Fibroblast of skin of abdomen (primary cell): ENCODE measurements around the gene PARVG. TPM values are rescaled to one million over a fixed set of nuclear protein-coding genes. Genes with fewer than 3 reads are reported as not detected.

Experiments used
- DNase-seq: peaks from one replicate; pipeline ENCODE4 v3.0.0-alpha.2; 2013
- polyA plus RNA-seq, 2 experiments: library from polyadenylated mRNA; unstranded; fragments of 120-200 nt; gene quantifications; one replicate each; pipeline ENCODE4 v1.2.1, GENCODE V29; 2013; ENCODE audit not compliant: insufficient read length in 2 of 2

The PARVG gene, protein sequence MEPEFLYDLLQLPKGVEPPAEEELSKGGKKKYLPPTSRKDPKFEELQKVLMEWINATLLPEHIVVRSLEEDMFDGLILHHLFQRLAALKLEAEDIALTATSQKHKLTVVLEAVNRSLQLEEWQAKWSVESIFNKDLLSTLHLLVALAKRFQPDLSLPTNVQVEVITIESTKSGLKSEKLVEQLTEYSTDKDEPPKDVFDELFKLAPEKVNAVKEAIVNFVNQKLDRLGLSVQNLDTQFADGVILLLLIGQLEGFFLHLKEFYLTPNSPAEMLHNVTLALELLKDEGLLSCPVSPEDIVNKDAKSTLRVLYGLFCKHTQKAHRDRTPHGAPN
- polyA plus RNA-seq (2013, experiment 1 of 2; ENCODE audit: insufficient read length): 0.15 TPM
- polyA plus RNA-seq (2013, experiment 2 of 2; ENCODE audit: insufficient read length): not detected

DNA sequence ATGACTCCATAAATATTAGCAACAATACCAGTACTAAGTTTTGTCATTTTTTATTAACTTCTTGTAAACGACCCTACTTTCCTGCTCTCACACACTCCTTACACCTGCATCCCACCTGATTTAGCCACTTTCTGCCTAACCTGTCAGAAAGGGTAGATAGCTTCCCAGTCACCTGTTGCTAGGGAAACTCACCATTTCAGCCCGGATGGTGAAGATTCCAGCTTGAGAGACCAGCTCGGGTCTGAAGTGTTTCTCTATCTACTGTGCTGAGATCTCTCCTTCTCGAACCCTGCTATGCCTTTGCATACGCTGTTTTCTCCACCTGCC is at the start of gene PARVG:
Gene PARVG, plus strand, starts transcription at position 220 of the 327 bp plus-strand sequence. CDS start 2,405 bp downstream, outside the sequence.
- DNase-seq: no peak

DNA sequence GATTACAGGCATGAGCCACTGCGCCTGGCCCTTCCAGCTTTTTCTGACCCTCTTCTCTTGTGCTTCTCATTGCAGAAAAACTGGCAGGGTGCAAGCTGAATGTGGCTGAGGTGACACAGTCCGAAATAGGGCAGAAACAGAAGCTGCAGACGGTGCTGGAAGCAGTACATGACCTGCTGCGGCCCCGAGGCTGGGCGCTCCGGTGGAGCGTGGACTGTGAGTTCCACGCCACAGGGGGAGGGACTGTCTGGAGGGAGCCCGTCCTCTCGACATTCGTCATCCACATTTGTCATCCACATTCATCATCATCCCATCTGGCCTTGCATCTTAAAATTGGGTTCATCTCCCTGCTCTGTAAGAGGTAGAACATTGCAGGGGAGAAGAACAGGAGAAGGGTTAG is 49.3 kb upstream of the PARVG start:
- DNase-seq: no peak

DNA sequence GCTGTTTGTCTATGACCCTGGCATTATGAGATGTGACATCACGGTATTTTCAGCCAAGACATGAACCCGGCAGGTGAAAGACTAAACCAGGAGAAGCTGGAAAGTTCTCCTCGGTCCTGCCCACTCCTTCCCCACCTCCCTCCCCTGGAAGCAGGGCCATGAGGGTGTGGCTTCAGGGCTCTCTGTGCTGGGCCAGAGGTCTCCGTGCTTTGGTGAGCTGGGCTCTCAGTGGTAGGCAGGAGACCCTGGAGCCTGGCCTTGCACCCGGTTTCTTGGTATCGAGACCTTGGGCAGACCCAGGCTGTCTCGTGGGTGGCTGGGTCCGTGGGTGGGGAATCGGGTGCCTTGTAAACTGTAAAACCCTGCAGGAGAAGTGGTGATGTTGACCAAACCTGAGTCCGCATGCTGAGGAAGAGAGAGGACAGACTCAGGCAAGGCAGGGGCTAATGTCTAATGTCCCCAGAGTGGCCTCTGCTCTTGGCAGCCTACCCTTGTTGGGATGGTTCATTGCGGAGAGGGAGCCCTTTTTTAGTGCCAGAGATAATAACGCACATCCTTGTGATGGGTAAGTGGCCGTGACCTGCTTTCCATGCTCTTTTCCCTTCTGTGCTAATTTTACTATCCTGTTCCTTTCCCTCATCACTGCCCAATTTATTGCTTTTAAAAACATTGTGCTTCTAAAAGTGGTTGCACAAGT is 48.6 kb upstream of the PARVG start:
- no peak for DNase-seq

DNA sequence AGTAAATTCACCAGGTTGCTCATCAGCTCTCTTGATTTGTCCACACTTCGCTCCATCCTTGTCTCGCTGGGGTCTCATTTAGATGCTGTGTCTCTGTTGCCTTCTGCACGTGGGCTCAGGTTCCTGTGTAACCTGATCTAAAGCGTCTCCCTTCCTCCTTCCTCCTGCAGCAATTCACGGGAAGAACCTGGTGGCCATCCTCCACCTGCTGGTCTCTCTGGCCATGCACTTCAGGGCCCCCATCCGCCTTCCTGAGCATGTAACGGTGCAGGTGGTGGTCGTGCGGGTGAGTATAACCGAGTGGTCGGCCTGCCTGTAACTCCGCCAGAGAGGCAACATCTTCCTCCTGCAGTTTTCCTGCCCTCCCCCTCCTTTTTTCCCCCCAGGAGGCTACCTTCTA is 48.0 kb upstream of the PARVG start:
- DNase-seq: no peak

DNA sequence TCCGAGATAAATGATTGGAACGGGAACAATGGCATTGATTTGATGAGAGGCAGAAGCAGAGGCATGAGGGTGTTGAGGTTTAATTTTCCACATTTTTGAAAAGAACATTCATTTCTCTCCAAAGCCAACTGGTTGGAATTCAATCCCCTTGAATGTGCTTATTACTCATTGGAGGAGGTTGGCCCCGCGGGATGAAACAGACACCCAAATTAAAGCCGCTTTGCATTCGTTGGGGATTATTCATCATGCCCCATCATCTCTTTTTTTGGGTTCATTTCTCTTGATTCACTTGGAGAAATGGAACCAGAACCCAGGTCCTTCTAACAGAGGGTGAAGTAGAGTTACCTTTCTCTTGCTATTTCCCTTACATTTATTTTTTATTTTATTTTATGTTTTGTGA is 47.6 kb upstream of the PARVG start:
- peak; percentile 28 for DNase-seq

DNA sequence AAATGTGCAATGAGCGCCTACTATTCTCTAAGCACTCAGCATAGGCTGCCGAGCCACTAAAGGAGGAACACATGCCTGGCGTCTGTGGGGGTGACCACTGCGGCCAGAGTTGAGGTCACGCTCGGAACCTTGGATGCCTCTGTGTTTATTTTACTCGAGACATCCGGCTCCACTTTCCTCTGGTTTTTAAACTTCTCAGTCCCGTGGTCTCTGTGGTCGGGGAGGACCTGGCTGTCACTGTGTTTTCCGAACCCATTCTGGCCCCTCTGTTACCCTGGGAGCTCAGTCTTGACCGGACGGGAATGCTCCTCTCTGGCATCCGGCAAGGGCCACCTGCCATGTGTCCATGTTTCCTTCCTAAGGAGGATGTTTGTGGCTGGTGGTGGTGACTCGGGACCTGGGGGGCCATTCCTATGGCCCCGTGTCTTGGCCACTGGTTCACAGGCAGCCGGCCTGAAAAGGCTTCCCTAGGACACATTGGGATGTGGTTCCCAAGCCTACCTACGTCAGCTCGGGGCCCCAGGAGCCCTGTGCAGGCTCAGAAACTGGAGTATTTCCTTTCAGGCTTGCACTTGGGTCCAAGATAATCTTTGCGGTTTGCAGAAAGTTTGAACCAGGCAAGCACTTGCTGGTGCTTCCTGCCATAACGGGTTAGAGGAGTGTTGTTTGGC is 46.7 kb upstream of the PARVG start:
- DNase-seq: no peak

DNA sequence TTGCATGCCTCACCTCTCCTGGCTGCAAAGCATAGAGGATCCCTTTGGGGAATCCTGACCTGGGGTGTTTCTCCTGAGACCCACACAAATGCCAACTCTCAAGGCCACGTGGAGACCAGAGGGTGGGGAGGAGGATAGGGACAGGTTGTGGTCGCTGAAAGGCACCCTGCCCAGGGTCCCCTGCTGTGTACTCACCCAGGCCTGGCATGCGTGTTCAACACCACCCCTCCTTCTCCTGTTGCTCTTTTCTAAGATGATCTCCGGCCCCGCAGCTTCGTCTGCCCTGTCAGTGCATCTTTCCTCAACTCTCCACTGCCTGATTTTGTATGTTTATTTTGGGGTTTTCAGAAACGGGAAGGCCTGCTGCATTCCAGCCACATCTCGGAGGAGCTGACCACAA is 44.6 kb upstream of the PARVG start:
- no peak for DNase-seq

DNA sequence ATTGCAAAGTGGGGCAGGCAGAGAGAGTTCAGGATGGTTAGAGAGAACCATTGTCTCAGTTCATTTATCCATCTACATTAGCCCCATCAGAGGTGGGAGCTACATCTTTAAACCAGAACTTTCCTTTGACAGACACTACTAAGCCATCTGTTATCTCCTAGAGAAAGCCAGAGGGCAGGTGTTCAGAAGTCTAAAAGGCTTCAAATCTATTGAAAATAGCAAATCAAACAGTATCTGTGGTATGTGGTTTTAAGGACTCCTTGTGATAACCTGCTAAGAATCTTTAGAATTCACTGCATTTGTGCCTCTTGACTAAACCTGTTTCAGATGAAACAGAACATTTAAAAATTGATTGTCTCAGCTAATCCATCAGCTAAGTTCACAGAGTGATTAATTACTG is 43.9 kb upstream of the PARVG start:
- DNase-seq: no peak

DNA sequence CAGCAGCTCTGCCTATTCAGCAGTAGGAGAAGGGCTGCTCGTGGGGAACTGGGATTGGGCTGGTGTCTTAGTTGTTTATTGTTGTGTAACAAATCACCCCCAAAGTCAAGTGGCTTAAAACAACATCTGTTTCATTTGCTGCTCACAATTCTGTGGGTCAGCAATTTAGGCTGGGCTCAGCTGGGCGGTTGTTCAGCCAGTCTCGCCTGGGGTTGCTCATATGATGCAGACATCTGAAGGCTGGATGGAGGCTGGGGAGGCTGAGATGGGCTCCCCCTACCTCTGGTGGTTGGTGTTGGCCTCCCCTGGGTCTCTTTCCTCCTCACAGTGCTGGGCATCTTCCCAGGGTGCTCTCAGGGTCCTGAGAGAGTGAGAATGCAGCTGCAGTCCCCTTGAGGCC is 43.3 kb upstream of the PARVG start:
- no peak for DNase-seq

DNA sequence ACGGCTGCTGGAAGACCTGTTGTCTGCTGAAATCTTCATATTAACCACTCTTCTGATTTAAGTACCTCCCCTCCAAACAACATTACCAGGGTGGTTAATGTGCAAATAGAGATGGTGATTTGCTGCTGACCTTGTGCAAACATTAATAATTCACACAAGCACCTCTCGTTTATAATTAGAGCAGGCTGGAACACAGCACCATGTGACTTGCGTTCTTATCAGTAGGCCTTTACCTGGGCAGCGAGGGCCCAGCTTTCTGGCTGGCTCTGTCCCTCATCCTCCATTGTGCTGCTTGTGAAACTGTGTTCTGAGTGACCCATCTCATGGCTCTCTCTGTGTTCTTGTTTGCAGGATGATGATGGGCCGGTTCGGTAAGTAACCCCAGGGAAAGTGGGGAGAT is 41.0 kb upstream of the PARVG start:
- DNase-seq: no peak

DNA sequence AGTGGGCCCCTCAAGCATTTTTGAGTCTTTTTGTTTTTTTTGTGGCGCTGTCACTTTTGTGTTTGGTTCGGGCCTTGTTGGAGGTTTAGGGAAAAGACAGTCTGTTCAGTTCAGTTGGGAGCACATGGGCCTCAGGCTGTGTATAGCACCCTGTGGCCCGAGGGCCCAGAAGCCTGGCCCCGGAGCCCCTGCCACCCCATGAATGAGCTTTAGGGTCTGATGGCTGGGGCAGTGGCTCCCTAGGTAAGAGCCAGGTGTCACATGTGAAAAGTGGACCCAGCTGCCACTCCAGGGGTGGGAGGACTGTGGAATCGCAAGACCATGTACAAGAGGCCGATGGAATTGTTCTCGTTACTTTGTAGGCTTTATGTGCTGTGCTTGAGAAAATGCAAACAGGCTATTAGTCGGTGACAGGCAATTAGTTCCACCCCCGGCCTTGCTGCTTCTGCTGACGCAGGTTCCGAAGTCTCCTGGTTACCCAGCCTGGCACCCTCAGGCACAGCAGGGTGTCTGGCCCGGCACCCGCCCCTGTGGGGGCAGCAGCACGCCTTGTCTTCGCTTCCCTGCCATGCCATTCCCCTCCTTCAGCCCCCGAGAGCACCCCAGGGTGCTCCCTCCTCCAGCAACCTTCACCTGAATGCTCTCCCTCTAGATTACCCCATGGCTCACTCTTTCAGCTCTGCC is 38.2 kb upstream of the PARVG start:
- no peak for DNase-seq

DNA sequence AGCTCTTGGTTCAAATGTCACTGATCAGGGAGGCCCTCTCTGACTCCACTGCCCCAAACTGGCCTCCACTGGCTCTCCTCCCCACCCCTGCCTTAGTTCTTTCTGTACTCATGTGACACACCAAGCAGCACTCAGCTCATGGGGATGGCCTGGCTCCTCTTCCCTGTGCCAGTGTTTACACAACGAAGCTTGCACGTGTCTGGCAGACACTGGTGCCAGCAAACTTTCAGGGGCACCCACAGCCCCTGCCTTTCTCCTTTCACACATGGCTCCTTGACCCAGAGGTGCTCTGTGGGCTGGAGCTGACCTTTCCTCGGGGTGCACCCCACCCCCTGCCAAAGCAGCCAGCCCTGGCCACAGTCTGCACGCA is 37.6 kb upstream of the PARVG start:
- no peak for DNase-seq

DNA sequence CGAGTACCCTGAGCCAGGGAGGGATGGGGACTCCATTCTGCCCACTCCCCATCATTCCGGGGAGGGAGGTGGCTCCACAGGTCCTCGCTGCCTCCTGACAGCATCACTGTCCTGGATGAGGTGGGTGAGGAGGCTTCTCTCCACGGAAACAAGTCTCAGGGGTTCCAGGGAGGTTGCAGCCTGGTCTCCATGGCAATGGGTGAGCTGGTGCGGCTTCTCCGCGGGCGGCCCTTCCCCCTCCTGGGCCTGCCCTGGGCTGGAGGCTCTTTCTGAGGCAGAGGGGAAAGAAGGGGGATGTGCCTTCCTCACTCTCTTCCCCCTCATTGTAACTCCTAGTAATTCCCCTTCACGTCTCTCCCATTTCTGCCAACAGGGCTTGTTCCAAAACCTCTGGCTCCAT is 37.1 kb upstream of the PARVG start:
- DNase-seq: no peak

DNA sequence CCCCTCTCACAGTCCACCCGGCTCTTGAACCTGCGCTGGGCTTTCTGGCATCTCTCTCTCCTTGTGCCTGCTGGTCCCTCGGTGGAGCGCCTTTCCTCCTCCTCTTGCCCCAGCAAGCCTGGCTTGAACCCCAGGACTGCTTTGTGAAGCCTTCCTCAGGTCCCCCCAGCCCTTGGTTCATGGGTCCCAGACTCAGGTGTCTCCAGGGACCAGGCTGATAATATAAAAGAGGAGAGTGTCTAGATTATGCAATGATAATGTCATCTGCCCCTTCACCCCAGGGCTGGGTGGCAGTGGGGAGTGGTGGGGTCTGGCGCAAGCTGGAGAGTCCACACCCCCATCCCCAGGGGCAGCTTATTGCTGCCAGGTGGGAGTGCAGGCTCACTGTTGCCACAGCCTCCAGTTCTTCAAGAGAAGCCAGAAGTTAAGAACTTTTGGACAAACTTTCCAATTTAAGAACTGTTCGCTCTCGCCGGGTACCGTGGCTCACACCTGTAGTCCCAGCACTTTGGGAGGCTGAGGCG is 36.6 kb upstream of the PARVG start:
- DNase-seq: no peak

DNA sequence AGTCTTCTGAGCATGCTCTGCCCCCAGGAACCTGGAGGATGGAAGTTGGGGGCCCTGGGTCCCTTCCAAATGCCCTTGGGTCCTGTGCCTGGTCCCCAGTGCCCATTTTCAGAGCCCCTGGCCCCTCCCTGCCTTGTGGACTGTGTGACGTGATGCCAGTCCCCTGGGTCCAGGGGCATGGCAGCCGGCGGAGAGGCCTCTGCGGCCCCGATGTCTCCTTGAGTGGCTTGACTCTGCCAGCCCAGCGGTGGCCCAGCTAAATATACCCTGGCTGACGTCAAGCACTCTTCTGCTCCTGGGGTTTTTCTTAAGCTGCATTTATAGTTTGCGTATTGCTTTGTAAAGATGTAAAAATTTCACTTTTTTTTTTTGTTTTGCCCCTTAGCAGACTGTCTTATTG is 35.2 kb upstream of the PARVG start:
- DNase-seq: no peak

DNA sequence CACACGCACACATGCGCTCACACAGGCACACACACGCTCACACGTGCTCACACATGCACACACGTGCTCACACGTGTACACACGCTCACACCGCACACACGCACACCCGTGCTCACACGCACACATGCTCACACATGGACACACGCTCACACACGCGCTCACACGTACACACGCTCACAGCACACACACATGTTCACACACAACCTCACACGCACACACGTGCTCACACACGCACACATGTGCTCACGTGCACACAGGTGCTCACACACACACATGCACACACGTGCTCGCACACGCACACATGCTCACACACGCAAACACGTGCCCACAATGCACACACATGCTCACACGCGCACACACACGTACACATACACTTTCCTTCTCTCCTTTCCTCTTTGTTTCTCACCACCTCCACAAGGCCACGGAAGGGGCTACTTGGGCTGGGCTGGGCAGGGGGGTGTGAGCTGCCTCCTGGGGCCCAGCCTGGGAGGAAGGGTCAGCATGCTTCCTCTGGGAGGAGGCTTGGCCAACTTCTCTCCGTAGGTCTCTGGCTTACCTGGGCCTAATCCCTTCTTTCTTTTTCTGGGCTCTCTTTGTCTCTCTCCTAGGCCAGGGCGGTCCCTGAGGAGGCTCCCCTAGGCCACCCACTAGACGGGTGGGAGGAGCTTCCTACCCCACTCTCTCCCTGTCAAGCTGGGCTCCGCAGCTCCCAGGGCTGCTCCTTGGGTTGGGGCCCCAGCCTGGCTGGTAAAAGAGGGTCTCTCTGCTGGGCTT is 34.5 kb upstream of the PARVG start:
- no peak for DNase-seq

DNA sequence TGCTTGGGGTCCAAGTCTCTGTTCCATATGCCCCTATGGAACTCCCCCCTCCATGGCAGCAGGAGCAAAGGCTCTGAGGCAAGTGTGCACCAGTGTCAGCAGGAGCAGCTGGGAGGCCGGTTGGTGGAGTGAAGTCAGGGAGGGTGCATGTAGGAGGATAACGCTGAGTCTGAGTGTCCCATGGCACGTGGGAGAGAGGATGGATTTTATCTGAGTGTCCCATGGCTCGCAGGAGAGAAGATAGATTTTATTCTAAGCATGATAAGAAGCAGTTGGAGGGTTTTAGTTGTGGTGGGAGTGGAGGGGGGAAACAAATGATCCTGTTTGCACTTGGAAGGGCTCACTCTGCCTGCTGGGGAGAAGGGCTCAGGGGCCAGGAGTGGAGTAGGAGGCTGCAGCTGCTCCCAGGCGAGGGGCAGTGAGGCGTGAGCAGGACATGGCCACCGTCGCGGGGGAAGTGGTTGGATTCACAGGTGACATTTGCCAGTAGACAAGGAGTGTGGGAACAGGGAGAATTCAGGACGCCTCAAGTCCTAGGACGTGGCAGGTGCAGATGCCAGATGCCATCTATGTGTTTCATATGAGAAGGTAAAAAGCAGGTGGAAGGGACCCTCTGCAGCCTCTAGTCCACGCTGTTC is 33.6 kb upstream of the PARVG start:
- DNase-seq: no peak

DNA sequence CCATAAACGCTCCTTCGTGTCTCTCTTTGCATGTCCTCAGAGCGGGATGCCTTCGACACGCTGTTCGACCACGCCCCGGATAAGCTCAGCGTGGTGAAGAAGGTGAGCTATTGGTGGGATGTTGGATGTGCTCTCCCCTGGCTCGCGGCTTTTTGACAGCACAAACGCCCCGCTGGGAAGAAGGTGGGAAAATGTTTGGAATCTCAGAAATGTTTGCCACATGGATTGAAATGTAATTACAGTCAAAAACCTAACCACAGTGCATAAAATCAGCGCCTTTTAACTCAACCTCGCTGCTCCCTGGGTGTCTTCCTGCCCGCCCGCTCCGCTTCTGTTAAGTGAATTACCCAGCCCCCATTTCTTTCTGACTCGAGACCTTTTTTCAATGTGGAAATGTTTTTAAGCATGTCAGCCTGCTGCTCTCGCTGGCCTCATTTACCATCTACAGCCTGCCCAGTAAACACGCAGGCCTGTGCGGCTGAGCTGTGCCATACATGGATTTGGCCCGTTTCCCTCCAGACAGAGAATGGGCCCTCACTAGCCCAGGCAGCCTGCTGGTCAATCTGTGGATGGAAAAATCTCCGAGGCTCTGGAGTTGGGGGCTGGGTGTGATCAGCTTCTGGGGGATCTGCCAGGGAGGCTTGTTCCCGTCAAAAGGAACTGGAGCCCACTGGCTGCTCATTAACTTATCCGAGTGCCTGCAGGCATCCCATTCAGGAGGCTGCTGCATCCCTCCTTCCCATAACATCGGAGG is 32.7 kb upstream of the PARVG start:
- peak; percentile 92 for DNase-seq

DNA sequence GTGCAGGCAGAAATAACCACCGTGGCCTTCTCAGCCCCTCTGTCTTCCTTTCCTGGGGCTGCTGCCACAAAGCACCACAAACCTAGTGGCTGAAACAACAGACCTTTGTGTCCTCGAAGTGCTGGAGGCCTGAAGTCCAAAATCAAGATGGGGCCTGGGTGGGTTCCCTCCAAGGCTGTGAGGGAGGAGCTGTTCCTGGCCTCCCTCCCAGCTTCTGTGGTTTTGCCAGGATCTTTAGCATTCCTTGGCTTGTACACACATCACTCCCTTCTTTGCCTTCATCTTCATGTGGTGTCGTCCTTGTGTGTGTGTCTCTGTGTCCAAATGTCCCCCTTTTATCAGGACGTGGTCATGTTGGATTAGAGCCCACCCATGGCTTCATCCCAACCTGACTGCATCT is 29.0 kb upstream of the PARVG start:
- peak; percentile 87 for DNase-seq

DNA sequence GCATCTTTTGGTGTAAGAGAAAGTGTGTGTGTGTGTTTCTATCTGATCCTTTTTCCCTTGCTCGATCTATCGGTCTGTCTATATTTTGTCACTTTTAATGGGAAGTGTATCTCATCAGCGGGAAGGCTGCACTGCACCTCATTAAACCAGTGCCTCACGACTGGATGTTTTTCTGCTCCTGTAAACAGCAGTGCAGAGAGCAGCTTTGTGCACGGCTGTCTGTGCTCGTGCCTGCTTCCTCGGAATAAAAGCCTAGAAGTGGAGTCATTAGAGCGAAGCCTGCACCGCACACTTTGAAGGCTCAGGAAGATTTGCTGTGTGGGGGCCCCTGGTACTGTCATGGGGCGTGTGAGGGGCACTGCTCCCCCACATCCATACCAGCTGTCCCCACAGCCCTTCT is 27.0 kb upstream of the PARVG start:
- DNase-seq: no peak

DNA sequence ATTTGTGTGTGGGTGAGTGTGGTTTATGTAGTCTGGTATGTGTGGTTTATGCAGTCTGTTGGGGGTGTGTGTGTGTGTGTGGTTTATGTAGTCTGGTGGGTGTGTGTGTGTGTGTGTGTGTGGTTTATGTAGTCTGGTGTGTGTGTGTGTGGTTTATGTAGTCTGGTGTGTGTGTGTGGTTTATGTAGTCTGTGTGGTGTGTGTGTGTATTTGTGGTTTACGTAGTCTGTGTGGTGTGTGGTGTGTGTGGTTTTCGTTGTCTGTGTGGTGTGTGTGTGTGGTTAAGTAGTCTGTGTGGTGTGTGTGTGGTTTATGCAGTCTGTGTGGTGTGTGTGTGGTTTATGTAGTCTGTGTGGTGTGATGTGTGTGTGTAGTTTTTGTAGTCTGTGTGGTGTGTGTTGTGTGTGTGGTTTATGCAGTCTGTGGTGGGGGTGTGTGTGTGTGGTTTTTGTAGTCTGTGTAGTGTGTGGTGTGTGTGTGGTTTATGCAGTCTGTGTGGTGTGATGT is 26.2 kb upstream of the PARVG start:
- DNase-seq: peak; percentile 87
